Kidney (tissue), 14 donors: ENCODE measurements around the gene TMEM182. TPM values are rescaled to one million over a fixed set of nuclear protein-coding genes. Genes with fewer than 3 reads are reported as not detected.

ENCODE experiments used
- DNase-seq, 5 donors: peaks; one replicate each; pipeline ENCODE4 v3.0.0-alpha.2; 2013 to 2020
- FAIRE-seq: peaks from 2 replicates; lab custom pipeline; 2012; peaks lifted over from hg19 to GRCh38; lab: Jason Lieb, UNC
- H3K27ac ChIP-seq, 2 donors: one replicate each; pipeline ENCODE4 v1.7.0; 2013; ENCODE audit warnings: low read depth in 2 of 2, low read length in 2 of 2, inconsistent platforms in 1 of 2
- H3K27me3 ChIP-seq: one replicate; pipeline ENCODE4 v1.7.1; 2013; ENCODE audit warnings: low read length, inconsistent platforms; ENCODE audit not compliant: control insufficient read depth, insufficient read depth
- H3K36me3 ChIP-seq, 3 donors: one replicate each; pipeline versions ENCODE4 v1.7.0 to v1.7.1; 2013; ENCODE audit warnings: low read length in 3 of 3, control low read depth in 1 of 3, inconsistent platforms in 1 of 3; ENCODE audit not compliant: insufficient read depth in 3 of 3, control insufficient read depth in 2 of 3
- H3K4me1 ChIP-seq, 3 donors: one replicate each; pipeline versions ENCODE4 v1.7.0 to v1.7.1; 2013; ENCODE audit warnings: low read length in 3 of 3, inconsistent platforms in 1 of 3, low read depth in 1 of 3; ENCODE audit not compliant: control insufficient read depth in 2 of 3, insufficient read depth in 2 of 3
- H3K4me3 ChIP-seq, 3 donors: one replicate each; pipeline versions ENCODE4 v1.7.0 to v1.8.1; 2013; ENCODE audit warnings: low read length in 3 of 3, control low read depth in 1 of 3, inconsistent platforms in 1 of 3
- H3K9ac ChIP-seq, 3 donors: one replicate each; pipeline versions ENCODE4 v1.7.0 to v1.7.1; 2013; ENCODE audit warnings: low read length in 3 of 3, control low read depth in 1 of 3, inconsistent platforms in 1 of 3
- H3K9me3 ChIP-seq, 3 donors: one replicate each; pipeline versions ENCODE4 v1.7.0 to v1.7.1; 2013; ENCODE audit warnings: low read length in 3 of 3, control low read depth in 1 of 3, inconsistent platforms in 1 of 3; ENCODE audit not compliant: control insufficient read depth in 2 of 3, insufficient read depth in 1 of 3
- intact Hi-C: fragments of 100-400 bp; cut with DNase I; formaldehyde crosslinking; loops from one replicate; pipeline ENCODE4 v1.11.1; 2022
- polyA plus RNA-seq: library from polyadenylated mRNA; stranded (reverse); fragments of 350-450 nt; fragmentation: Illumina TruSeq; extraction: RNeasy Lipid Tissue Mini Kit (QIAGEN cat#74804); gene quantifications from one replicate; pipeline ENCODE4 v1.2.3, GENCODE V29; 2014; ENCODE audit warnings: low read depth, low replicate concordance; ENCODE audit not compliant: insufficient read depth
- total RNA-seq: library from RNA; stranded (reverse); fragmentation: NEBNext Ultra II Directional; extraction: Animal tissue kit (Norgen Biotek cat#: 25700); gene quantifications from one replicate; pipeline ENCODE4 v1.2.1, GENCODE V29; 2021
- TF ChIP-seq, protein P1 (sequence below): IDR thresholded peaks from 3 replicates; pipeline ENCODE4 v1.5.1; 2012; ENCODE audit warnings: mild to moderate bottlenecking, moderate library complexity, borderline replicate concordance; ENCODE audit not compliant: insufficient read depth; ENCODE audit errors: extremely low read depth
- donor health status: control.
- donor health status: control.
- donor health status: control.
- donor health status: control.
- donor health status: control.
- donor health status: DM: yes; HTN: yes; CAD: no.
- donor health status: Normal renal cell carcinoma (clear cell type).

Gene TMEM182
- total and polyA plus RNA-seq, 2 donors from 2014 or later, result 4.2 to 6.5 TPM

- FAIRE-seq (no peak), DNase-seq (no peak)
- Histone ChIP-seq H3K27ac (no peak overlapping the region), H3K9me3 (no peaks in the 10 kb centered on the region), H3K9ac (no peak overlapping the region), H3K36me3 (no peaks in the 10 kb centered on the region), H3K4me3 (no peak overlapping the region), H3K4me1 (no peaks in the 10 kb centered on the region), H3K27me3 (no peaks in the 10 kb centered on the region)
- intact Hi-C loops, result no loop called here
- TF ChIP-seq, protein P1, sequence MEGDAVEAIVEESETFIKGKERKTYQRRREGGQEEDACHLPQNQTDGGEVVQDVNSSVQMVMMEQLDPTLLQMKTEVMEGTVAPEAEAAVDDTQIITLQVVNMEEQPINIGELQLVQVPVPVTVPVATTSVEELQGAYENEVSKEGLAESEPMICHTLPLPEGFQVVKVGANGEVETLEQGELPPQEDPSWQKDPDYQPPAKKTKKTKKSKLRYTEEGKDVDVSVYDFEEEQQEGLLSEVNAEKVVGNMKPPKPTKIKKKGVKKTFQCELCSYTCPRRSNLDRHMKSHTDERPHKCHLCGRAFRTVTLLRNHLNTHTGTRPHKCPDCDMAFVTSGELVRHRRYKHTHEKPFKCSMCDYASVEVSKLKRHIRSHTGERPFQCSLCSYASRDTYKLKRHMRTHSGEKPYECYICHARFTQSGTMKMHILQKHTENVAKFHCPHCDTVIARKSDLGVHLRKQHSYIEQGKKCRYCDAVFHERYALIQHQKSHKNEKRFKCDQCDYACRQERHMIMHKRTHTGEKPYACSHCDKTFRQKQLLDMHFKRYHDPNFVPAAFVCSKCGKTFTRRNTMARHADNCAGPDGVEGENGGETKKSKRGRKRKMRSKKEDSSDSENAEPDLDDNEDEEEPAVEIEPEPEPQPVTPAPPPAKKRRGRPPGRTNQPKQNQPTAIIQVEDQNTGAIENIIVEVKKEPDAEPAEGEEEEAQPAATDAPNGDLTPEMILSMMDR, result no peak
Observed at GRCh38 chr2:102837626-102838198, 75.9 kb downstream of the TMEM182 start.

DNA sequence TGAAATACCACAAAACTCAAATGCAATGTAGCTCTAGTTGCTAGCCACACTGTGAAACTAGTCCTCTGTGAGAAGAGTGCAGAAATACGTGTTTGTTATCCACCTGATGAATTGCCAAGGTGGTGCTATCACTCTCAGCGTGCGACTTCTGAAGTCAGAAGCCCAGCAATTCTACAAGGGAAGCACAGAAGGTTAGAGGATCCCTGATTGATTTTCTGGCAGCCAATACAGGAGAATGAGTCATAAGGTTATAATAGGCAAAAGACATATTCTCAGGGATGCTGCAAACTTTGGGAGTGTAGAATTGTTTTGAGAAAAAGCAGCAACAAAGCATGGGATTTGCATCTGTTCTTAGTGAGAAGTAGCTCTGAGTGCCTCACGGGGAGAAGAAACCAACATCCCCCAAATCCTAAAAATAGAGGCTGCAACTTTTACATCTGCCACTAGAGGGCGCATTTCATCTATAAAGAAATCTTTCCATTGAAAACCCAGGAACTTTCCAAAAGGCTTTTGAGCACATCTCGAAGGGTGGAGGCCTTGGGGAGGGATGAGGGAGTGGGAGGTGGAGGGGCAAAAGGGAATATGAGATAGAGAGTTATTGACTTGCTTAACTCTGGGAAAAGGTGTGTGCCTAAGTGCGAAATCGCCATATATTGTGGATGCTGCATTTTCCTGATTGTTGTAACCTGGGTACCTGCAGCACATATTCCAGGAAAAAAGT lies 78.0 kb downstream of the TMEM182 start:
- FAIRE-seq (no peak), DNase-seq (peak in 4 of 5 donors; percentile 49 to 64 (median 57))
- TF ChIP-seq, protein P1, result peak; percentile 70
- H3K9me3 ChIP-seq, result no peaks in the 10 kb centered on the region
- H3K27me3 ChIP-seq, result no peaks in the 10 kb centered on the region
- intact Hi-C loops, result no loop called here
- H3K36me3 ChIP-seq, result no peaks in the 10 kb centered on the region
- no peak overlapping the region for H3K27ac ChIP-seq
- no peak overlapping the region for H3K9ac ChIP-seq
- no peaks in the 10 kb centered on the region for H3K4me1 ChIP-seq
- H3K4me3 ChIP-seq, result no peak overlapping the region

DNA sequence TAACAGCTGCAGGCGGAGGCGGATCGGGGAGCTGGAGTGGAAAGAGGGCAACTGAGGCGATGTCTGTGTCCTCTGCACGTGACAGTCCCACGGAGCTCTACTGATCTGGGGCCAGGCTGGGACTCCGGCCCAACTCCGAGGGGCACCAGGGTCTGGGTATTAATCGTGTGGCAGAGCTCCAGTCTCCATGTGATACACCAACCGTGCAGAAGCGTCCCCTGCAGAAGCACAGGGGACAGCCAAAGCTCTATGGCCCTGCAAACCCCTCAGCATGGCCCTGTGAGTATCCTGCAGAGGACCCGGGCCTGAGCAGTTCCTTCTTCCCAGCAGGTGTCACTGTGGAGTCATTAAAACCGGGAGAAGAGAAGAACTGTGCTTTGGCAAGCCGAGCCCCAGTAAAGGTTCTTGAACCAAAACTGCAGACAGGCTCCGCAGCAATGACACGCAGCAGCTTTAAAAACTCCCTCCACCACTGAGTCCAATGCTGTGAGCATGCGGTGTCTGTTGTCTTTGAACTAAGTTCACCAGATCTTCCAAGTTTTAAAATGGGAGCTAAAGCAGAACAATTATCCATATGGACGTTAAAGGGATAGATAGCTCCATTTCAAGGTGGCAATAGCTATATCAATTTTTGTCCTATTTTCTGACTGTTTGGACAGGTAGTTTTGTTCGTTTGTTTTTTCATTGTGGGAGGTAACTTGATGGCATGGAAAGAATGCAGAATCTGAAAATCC lies 79.4 kb downstream of the TMEM182 start:
- intact Hi-C loops, result no loop called here
- no peaks in the 10 kb centered on the region for H3K36me3 ChIP-seq
- TF ChIP-seq, protein P1, result peak; percentile 34
- no peak overlapping the region for H3K9ac ChIP-seq
- FAIRE-seq, result no peak
- DNase-seq, result peak in 4 of 5 donors; percentile 64 to 89 (median 78)
- no peaks in the 10 kb centered on the region for H3K27me3 ChIP-seq
- no peaks in the 10 kb centered on the region for H3K4me1 ChIP-seq
- H3K4me3 ChIP-seq, result no peak overlapping the region
- no peak overlapping the region for H3K27ac ChIP-seq
- H3K9me3 ChIP-seq, result no peaks in the 10 kb centered on the region
